Right atrium auricular region (tissue), 2 donors: ENCODE results near the gene PAX8. TPM values are rescaled to one million over a fixed set of nuclear protein-coding genes. Genes with fewer than 3 reads are reported as not detected.
A peak's percentile ranks its signal among the peaks of the same experiment; 100 is the strongest.

Experiments used
- DNase-seq: peaks from one replicate; pipeline ENCODE4 v3.0.0-alpha.2; 2019; ENCODE audit warnings: low spot score
- H3K27ac ChIP-seq, 2 donors: fragments of 200-600 bp; sonication (generic); 1 replicate in 1 of 2; 2 replicates in 1 of 2; pipeline ENCODE4 v1.5.1; 2016 to 2019
- H3K27me3 ChIP-seq, 2 donors: fragments of 200-600 bp; sonication (generic); one replicate each; pipeline versions ENCODE4 v1.5.1 to v1.6.0; 2017 to 2019
- H3K36me3 ChIP-seq: fragments of 200-600 bp; sonication (generic); one replicate; pipeline ENCODE4 v1.5.1; 2016
- H3K4me1 ChIP-seq, 2 donors: fragments of 200-600 bp; sonication (generic); one replicate each; pipeline versions ENCODE4 v1.5.1 to v1.6.0; 2017 to 2019
- H3K4me3 ChIP-seq, 2 donors: fragments of 200-600 bp; sonication (generic); 1 replicate in 1 of 2; 2 replicates in 1 of 2; pipeline ENCODE4 v1.5.1; 2017 to 2019; ENCODE audit warnings: mild to moderate bottlenecking in 1 of 2, moderate library complexity in 1 of 2
- H3K9me3 ChIP-seq, 2 donors: fragments of 200-600 bp; sonication (generic); one replicate each; pipeline ENCODE4 v1.5.1; 2019
- CTCF ChIP-seq, 2 donors: fragments of 200-600 bp; sonication (generic); IDR thresholded peaks; one replicate each; pipeline ENCODE4 v1.5.1; 2019; ENCODE audit warnings: antibody characterized with exemption in 2 of 2
- total RNA-seq, 2 donors: library from RNA; depleted of rRNA; stranded (reverse); fragments of >200 nt; gene quantifications; one replicate each; pipeline ENCODE4 v1.1.0, GENCODE V29; 2016

PAX8 gene
- total RNA-seq, 2 donors from 2014 or later = 0.37 to 1.2 TPM

DNA sequence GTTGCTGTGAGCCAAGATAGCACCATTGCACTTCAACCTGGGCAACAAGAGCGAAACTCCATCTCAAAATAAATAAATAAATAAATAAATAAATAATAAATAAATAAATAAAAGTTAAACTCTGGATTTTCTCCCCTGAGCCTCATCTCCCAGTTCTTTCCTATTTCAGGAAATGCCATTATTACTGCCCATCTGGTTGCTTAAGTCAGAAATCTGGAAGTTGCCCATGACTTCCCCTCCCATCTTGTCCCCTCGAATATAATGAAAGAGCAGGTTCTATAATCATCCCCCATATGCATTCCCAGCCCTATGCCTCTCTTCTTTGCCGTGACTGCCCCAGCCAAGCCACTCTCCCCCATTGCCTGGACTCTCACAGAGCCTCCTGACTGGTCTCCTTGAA lies 109.1 kb downstream of the PAX8 start:
- no peaks in the 10 kb centered on the region for H3K9me3 ChIP-seq
- H3K4me1 ChIP-seq = no peaks in the 10 kb centered on the region
- no peaks in the 10 kb centered on the region for H3K36me3 ChIP-seq
- H3K4me3 ChIP-seq = no peak overlapping the region
- DNase-seq = peak; percentile 16
- no peak for TF ChIP-seq CTCF (IDR thresholded peaks at IDR 0.05)
- H3K27me3 ChIP-seq = no peaks in the 10 kb centered on the region
- no peak overlapping the region for H3K27ac ChIP-seq

GRCh38 chr2:113169002-113169530 lies 109.7 kb downstream of the PAX8 start:
- no peak overlapping the region for H3K4me3 ChIP-seq
- no peak for TF ChIP-seq CTCF (IDR thresholded peaks at IDR 0.05)
- H3K4me1 ChIP-seq = no peaks in the 10 kb centered on the region
- no peaks in the 10 kb centered on the region for H3K36me3 ChIP-seq
- no peaks in the 10 kb centered on the region for H3K9me3 ChIP-seq
- H3K27ac ChIP-seq = no peak overlapping the region
- no peak for DNase-seq
- no peaks in the 10 kb centered on the region for H3K27me3 ChIP-seq

GRCh38 chr2:113167962-113168340 lies 110.8 kb downstream of the PAX8 start:
- Histone ChIP-seq H3K9me3 (no peaks in the 10 kb centered on the region), H3K27me3 (no peaks in the 10 kb centered on the region), H3K27ac (no peak overlapping the region), H3K4me1 (no peaks in the 10 kb centered on the region), H3K4me3 (no peak overlapping the region), H3K36me3 (no peaks in the 10 kb centered on the region)
- TF ChIP-seq CTCF (IDR thresholded peaks at IDR 0.05) = no peak
- peak; percentile 23 for DNase-seq

DNA sequence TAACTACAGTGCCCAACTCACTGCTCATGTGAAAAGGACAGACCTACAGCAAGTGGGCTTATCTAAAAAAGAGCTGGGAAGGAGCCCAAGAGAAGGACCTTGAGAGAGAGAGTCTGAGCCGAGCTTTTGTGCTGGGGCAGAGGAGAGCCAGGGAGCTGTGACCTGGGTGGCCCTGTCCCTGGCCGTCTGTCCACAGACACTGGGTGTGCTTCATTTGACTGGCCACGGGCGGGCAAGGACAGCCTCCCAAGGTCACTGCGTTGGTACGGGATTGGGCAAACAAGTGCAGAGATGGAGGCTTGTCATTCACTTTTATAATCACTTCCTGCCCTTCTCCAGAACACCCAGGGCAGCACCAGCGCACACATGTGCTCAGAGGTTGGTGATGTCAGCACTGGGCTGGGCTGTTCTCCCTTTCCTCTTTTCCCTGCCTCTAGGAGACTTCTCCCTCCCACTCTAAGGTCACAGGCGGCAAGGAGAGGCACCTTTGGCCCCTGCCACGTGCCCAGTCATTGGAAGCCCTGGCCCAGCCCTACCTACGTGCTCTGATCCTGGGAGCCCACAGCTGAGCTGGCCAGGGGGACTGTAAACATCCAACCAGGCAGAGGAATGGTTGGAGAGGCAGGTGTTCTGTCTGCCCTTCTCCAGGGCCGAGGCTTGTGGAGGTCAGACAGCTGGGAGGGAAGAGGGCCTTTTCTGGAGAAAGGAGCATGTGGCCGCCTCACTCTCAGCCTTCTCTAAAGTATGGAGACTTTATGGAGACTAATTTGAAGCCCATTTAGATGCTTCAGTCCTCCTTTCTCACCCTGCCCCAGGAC lies 111.4 kb downstream of the PAX8 start:
- Histone ChIP-seq H3K36me3 (no peaks in the 10 kb centered on the region), H3K4me1 (no peaks in the 10 kb centered on the region), H3K4me3 (no peak overlapping the region), H3K27me3 (no peaks in the 10 kb centered on the region), H3K27ac (no peak overlapping the region), H3K9me3 (no peaks in the 10 kb centered on the region)
- DNase-seq = peak; percentile 59
- TF ChIP-seq CTCF (IDR thresholded peaks at IDR 0.05) = no peak

DNA sequence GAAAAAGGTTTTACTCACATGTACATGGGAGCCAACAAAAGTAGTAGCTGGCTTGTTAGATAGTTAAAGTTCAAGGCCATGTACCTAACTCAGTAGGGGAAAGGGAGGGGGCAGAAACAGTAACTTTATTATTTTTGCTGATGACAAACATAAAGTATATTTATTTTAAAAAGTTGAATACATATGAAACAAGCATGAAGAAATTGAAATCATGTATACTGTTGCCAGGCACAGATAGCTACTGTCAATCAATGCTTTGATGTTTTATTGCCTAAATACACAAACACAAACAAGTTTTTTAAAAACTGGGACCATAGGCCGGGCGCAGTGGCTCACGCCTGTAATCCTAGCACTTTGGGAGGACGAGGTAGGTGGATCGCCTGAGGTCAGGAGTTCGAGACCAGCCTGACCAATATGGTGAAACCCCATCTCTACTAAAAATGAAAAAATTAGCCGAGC lies 112.5 kb downstream of the PAX8 start:
- H3K4me3 ChIP-seq = no peak overlapping the region
- no peak overlapping the region for H3K27ac ChIP-seq
- no peaks in the 10 kb centered on the region for H3K4me1 ChIP-seq
- no peaks in the 10 kb centered on the region for H3K9me3 ChIP-seq
- H3K36me3 ChIP-seq = no peaks in the 10 kb centered on the region
- no peaks in the 10 kb centered on the region for H3K27me3 ChIP-seq
- peak; percentile 21 for DNase-seq
- TF ChIP-seq CTCF (IDR thresholded peaks at IDR 0.05) = no peak

Other genes with a start within 250 kb of the PAX8 start
- gene IL36B, start 226.1 kb downstream of the PAX8 start, total RNA-seq = not detected
- gene IL36RN, start 219.7 kb downstream of the PAX8 start, total RNA-seq = not detected
- not detected for gene IL1F10, start 211.0 kb downstream of the PAX8 start, total RNA-seq
- gene IL1RN, start 151.3 kb downstream of the PAX8 start, total RNA-seq = 1 to 10 TPM in 1 of 2 donors, under 1 TPM in 1; 0.41 to 1.3 TPM
- gene PSD4, start 105.0 kb downstream of the PAX8 start, total RNA-seq = 1 to 10 TPM; 2.4 to 4.5 TPM
- gene ZNG1B, start 158.8 kb upstream of the PAX8 start, total RNA-seq = 10 to 100 TPM; 19.8 to 22.2 TPM
- gene FOXD4L1, start 219.7 kb upstream of the PAX8 start, total RNA-seq = not detected